NCI-H748 treated with DMSO at 0.1 percent for 48 hours (cell line): Measurements from ENCODE around the gene TEX52.
"Not testable (repeated sequence)": the region's sequence is repeated elsewhere in the genome, so short reads cannot be mapped to it uniquely, and the experiment has no call there.

Experiments used
- DNase-seq: peaks from one replicate; lab custom pipeline; 2025; lab: John Stamatoyannopoulos, UW

TEX52 gene

GRCh38 chr12:2857021-2857431 lies at the start of gene TEX52:
TSS of gene TEX52 (minus strand) at chr12:2857039. CDS start at chr12:2857026, 13 bp downstream.
- no peak for DNase-seq

- DNase-seq, result no peak
Observed at GRCh38 chr12:2904260-2904659, 47.4 kb upstream of the TEX52 start.

GRCh38 chr12:2902272-2902880 lies 45.5 kb upstream of the TEX52 start:
- no peak for DNase-seq

- no peak for DNase-seq
Observed at GRCh38 chr12:2900642-2901041, 43.8 kb upstream of the TEX52 start.

GRCh38 chr12:2897418-2897817 lies 40.6 kb upstream of the TEX52 start:
- DNase-seq, result no peak

- no peak for DNase-seq
Observed at GRCh38 chr12:2895511-2895910, 38.7 kb upstream of the TEX52 start.

- DNase-seq, result no peak
Observed at GRCh38 chr12:2895051-2895451, 38.2 kb upstream of the TEX52 start.

- no peak for DNase-seq
Observed at GRCh38 chr12:2893007-2893406, 36.2 kb upstream of the TEX52 start.

GRCh38 chr12:2892246-2892645 lies 35.4 kb upstream of the TEX52 start:
- DNase-seq, result no peak

GRCh38 chr12:2891240-2892053 lies 34.6 kb upstream of the TEX52 start:
- no peak for DNase-seq

- DNase-seq, result peak; percentile 83
Observed at GRCh38 chr12:2890388-2891239, 33.8 kb upstream of the TEX52 start, which contains the start of gene TULP3. TSS of gene TULP3 (plus strand) at chr12:2890891. CDS start at chr12:2890948, 57 bp downstream.

- no peak for DNase-seq
Observed at GRCh38 chr12:2890001-2890387, 33.2 kb upstream of the TEX52 start.

- DNase-seq, result no peak
Observed at GRCh38 chr12:2886768-2887450, 30.1 kb upstream of the TEX52 start.

- no peak for DNase-seq
Observed at GRCh38 chr12:2884810-2885209, 28.0 kb upstream of the TEX52 start.

- DNase-seq, result no peak
Observed at GRCh38 chr12:2879853-2880252, 23.0 kb upstream of the TEX52 start.

GRCh38 chr12:2877953-2878732 lies 21.3 kb upstream of the TEX52 start:
- peak; percentile 38 for DNase-seq

- peak; percentile 51 for DNase-seq
Observed at GRCh38 chr12:2877047-2877952, 20.5 kb upstream of the TEX52 start, which contains the start of the genes FOXM1 and RHNO1. TSS of gene FOXM1 (minus strand) at chr12:2877174. CDS start at chr12:2874478, 2,696 bp downstream. TSS of gene RHNO1 (plus strand) at chr12:2877223. CDS start at chr12:2885367, 8,144 bp downstream.

- no peak for DNase-seq
Observed at GRCh38 chr12:2876431-2877046, 19.7 kb upstream of the TEX52 start.

GRCh38 chr12:2868986-2869632 lies 12.3 kb upstream of the TEX52 start:
- DNase-seq, result not testable (repeated sequence)
